Measurements from ENCODE around the gene WSB2.

WSB2 gene

GRCh38 chr12:118064608-118065007 lies 3.6 kb upstream of the WSB2 start:
- no peak for DNase-seq (ENCODE audit: low spot score)
- CTCF ChIA-PET: interaction anchor here (0.7 to 2.1 kb wide), 2 partner anchors 50 to 311 kb away, joined by 3 to 5 read pairs; partner anchors contain the start of gene SUDS3
- no peak for TF ChIP-seq CTCF (conservative IDR thresholded peaks at IDR 0.05; ENCODE audit: low read depth)
- H3K27ac ChIP-seq: no peak overlapping the region
- POLR2A ChIA-PET (ENCODE audit: low non-redundant PET): no interaction called here

- no peak overlapping the region for H3K27ac ChIP-seq
- ChIA-PET CTCF (interaction anchor here (0.6 to 0.9 kb wide), 3 partner anchors 19 to 899 kb away, joined by 3 to 5 read pairs (median 3); no protein-coding TSS in a partner anchor), POLR2A (ENCODE audit: low non-redundant PET) (no interaction called here)
- TF ChIP-seq CTCF (conservative IDR thresholded peaks at IDR 0.05; ENCODE audit: low read depth): no peak
- DNase-seq (ENCODE audit: low spot score): no peak
Measured at GRCh38 chr12:118063576-118064391, 2.8 kb upstream of the WSB2 start.

GRCh38 chr12:118061873-118062843 lies 1.2 kb upstream of the WSB2 start:
- ChIA-PET POLR2A (ENCODE audit: low non-redundant PET) (interaction anchor here (0.5 to 0.6 kb wide), 4 partner anchors 8 to 315 kb away, joined by 3 to 6 read pairs (median 3); no protein-coding TSS in a partner anchor), CTCF (interaction anchor here (0.8 kb wide), 1 partner anchor 59 kb away, joined by 5 read pairs; no protein-coding TSS in a partner anchor)
- H3K27ac ChIP-seq: peak overlapping the region; percentile 93
- TF ChIP-seq CTCF (conservative IDR thresholded peaks at IDR 0.05; ENCODE audit: low read depth): no peak
- DNase-seq (ENCODE audit: low spot score): peak; percentile 62

- DNase-seq (ENCODE audit: low spot score): peak; percentile 41
- CTCF ChIA-PET: interaction anchor here (0.6 kb wide), 1 partner anchor 184 kb away, joined by 3 read pairs; no protein-coding TSS in a partner anchor
- no peak for TF ChIP-seq CTCF (conservative IDR thresholded peaks at IDR 0.05; ENCODE audit: low read depth)
- peak overlapping the region; percentile 93 for H3K27ac ChIP-seq
- POLR2A ChIA-PET (ENCODE audit: low non-redundant PET): no interaction called here
Measured at GRCh38 chr12:118060301-118061010, 523 bp downstream of the WSB2 start.

- no peak for TF ChIP-seq CTCF (conservative IDR thresholded peaks at IDR 0.05; ENCODE audit: low read depth)
- H3K27ac ChIP-seq: peak overlapping the region; percentile 93
- ChIA-PET CTCF (interaction anchor here (0.6 kb wide), 1 partner anchor 183 kb away, joined by 3 read pairs; no protein-coding TSS in a partner anchor), POLR2A (ENCODE audit: low non-redundant PET) (no interaction called here)
- no peak for DNase-seq (ENCODE audit: low spot score)
Measured at GRCh38 chr12:118059341-118060191, 1.4 kb downstream of the WSB2 start.

Measured in RWPE1 (cell line).